ENCODE data around the gene BOLA2.
"Not testable (repeated sequence)": the region's sequence is repeated elsewhere in the genome, so short reads cannot be mapped to it uniquely, and the experiment has no call there.

BOLA2 gene

GRCh38 chr16:29454269-29454668 lies at the start of gene BOLA2, which contains the start of gene SLX1B:
TSS of gene BOLA2 (minus strand) at chr16:29454351. CDS start at chr16:29454253, 98 bp downstream.
TSS of gene SLX1B (plus strand) at chr16:29454533.
- not testable (repeated sequence) for DNase-seq (ENCODE audit: low read depth in 2 of 2)
- peak within 1 kb of the TSS in 1 of 2 donors; percentile 28 for H3K4me3 ChIP-seq (replicated peaks in 1 of 2; ENCODE audit: low read depth in 2 of 2, low read length in 2 of 2)

DNA sequence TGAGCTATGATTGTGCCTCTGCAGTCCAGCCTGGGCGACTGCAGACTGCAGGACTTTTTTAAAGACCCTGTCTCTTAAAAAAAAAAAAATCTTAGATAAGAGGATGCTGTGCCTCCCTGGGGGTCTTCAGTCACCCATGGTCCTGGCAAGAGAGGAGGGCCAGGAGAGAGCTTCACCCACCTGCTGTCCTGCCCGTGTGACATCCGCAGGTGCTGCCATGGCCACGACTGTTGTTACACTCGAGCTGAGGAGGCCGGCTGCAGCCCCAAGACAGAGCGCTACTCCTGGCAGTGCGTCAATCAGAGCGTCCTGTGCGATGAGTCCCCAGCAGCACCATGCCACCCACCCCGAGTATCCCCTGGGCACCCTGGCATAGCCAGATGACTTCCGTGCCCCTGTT lies 28.1 kb upstream of the BOLA2 start:
- DNase-seq (ENCODE audit: low read depth in 2 of 2) = not testable (repeated sequence)

GRCh38 chr16:29472065-29472464 lies 17.9 kb upstream of the BOLA2 start:
- not testable (repeated sequence) for DNase-seq (ENCODE audit: low read depth in 2 of 2); H3K4me3 ChIP-seq (replicated peaks in 1 of 2; ENCODE audit: low read depth in 2 of 2, low read length in 2 of 2)

More for the DNA sequence above, 28.1 kb upstream of the BOLA2 start:
- not testable (repeated sequence) for H3K4me3 ChIP-seq (replicated peaks in 1 of 2; ENCODE audit: low read depth in 2 of 2, low read length in 2 of 2)

- H3K4me3 ChIP-seq (replicated peaks in 1 of 2; ENCODE audit: low read depth in 2 of 2, low read length in 2 of 2); DNase-seq (ENCODE audit: low read depth in 2 of 2): not testable (repeated sequence)
Observed at GRCh38 chr16:29469660-29470059, 15.5 kb upstream of the BOLA2 start.

DNA sequence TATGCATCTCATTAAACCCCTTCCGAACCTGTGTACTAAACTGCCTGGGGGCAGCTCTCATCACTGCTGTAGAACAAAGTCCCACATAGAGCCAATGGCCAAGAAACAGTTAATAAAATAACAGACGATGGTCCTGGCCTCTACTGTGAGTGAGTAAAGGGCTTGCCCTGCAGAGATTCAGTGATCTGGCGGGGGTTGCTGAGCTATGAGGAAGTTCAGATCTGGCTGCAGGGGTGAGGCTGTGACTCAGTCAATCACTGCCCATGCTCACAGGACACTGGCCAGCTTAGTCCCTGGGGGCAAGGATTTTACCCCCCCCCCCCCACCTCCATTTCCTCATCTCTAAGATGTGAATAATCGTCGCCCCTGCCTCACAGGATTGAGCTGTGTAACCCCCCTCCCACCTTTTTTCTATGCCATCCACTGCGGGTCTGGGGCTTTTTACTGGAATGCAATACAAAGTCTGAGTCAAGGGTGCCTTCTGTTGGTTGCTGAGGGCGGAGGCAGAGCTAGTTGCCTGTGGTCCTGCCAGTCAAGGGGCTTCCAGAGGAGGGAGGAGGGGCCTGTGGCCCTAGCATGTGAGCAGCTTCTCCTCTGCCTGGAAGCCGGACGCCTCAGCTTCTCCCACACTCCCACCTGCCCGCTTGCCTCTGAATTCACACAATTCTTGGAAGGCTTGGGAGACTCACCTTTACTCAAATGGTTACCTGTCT lies 13.7 kb upstream of the BOLA2 start:
- H3K4me3 ChIP-seq (replicated peaks in 1 of 2; ENCODE audit: low read depth in 2 of 2, low read length in 2 of 2); DNase-seq (ENCODE audit: low read depth in 2 of 2): not testable (repeated sequence)

GRCh38 chr16:29466904-29467303 lies 12.8 kb upstream of the BOLA2 start:
- not testable (repeated sequence) for DNase-seq (ENCODE audit: low read depth in 2 of 2); H3K4me3 ChIP-seq (replicated peaks in 1 of 2; ENCODE audit: low read depth in 2 of 2, low read length in 2 of 2)

GRCh38 chr16:29465985-29466824 lies 12.1 kb upstream of the BOLA2 start:
- DNase-seq (ENCODE audit: low read depth in 2 of 2) = not testable (repeated sequence)

DNA sequence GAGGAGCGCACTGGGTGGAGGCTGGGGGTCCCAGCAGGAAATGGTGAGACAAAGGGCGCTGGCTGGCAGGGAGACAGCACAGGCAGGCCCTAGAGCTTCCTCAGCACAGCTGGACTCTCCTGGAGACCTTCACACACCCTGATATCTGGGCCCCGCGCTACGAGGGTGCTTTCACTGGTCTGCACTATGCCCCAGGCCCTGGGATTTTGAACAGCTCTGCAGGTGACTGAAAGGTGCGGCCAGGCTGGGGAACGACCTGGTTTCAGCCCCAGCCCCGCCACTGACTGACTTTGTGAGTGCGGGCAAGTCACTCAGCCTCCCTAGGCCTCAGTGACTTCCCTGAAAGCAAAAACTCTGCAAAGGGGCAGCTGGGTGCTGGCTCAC lies 6.5 kb upstream of the BOLA2 start:
- not testable (repeated sequence) for DNase-seq (ENCODE audit: low read depth in 2 of 2); H3K4me3 ChIP-seq (replicated peaks in 1 of 2; ENCODE audit: low read depth in 2 of 2, low read length in 2 of 2)

More at GRCh38 chr16:29465985-29466824, 12.1 kb upstream of the BOLA2 start:
- H3K4me3 ChIP-seq (replicated peaks in 1 of 2; ENCODE audit: low read depth in 2 of 2, low read length in 2 of 2) = not testable (repeated sequence)

DNA sequence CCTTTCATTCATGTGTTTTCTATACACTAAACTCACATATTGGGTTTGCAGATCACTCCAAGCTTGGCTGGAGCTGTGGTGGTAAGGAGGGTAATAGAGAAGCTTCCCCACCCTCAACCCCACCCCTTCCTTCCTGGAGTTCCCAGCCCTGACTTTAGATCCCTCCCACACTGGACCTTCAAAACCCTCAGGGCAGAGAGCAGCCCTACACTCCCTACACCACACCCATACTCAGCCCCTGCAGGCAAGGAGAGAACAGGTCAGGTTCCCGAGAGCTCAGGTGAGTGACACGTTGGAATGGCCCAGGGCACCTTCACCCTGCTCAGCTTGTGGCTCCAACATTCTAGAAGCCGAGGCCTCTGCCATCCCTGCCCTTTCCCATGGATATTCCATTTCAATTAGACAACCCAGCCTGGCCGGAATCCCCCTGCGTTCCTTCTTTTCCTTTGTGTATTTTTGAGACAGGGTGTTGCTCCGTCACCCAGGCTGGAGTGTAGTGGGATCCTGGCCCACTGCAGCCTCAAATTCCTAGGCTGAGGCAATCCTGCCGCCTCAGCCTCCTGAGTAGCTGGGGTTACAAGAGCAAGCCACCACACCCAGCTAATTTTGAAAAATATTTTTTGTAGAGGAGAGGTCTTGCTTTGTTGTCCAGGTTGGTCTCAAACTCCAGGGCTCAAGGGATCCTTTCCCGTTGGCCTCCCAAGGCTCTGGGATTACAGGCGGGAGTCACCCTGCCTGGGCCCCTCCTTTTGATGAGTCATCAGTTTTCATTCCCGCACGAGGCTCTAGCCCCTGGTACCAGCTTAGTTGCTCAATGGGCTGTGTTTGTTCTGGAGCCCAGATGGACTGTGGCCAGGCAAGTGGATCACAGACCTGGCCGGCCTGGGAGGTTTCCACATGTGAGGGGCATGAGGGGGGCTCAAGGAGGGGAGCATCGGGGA lies 5.8 kb upstream of the BOLA2 start, which contains the start of gene SULT1A4:
Gene SULT1A4 (plus strand): TSS at position 208 of the 941 bp plus-strand sequence. CDS start 1,473 bp downstream, outside the sequence.
- not testable (repeated sequence) for DNase-seq (ENCODE audit: low read depth in 2 of 2); H3K4me3 ChIP-seq (replicated peaks in 1 of 2; ENCODE audit: low read depth in 2 of 2, low read length in 2 of 2)

DNA sequence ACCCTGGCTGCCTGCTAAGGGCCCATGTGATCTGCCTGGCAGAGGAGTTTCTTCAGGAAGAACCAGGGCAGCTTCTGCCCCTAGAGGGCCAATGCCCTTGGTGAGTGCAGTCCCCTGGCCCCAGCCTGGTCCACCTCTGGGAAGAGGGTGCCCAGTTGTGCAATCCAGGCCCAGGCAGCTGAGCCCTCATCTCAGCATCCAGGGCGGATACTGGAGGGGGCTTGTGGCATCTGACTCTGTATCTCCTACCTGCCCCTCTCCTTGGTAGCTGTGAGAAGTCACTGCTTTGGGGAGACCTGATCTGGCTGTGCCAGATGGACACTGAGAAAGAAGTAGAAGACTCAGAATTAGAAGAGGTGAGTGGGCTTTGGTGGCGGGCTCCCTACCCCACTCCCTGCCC lies 3.5 kb upstream of the BOLA2 start:
- DNase-seq (ENCODE audit: low read depth in 2 of 2); H3K4me3 ChIP-seq (replicated peaks in 1 of 2; ENCODE audit: low read depth in 2 of 2, low read length in 2 of 2): not testable (repeated sequence)

DNA sequence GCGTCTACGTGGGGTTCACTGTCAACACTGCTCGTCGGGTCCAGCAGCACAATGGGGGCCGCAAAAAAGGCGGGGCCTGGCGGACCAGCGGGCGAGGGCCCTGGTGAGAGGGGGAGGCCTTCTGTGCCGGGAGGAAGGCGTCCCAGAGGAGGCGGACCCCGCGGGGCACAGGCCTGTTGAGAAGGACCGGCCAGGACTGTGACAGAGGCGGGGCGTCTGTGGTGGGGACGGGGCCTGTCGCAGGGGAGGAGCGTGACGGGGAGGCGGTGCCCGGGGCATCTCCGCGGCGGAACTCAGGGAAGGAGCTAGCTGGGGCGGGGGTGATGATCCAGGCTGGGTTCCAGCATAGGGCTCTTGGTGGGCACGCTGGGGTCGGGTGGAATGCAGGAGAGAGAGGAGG lies 677 bp upstream of the BOLA2 start:
- H3K4me3 ChIP-seq (replicated peaks in 1 of 2; ENCODE audit: low read depth in 2 of 2, low read length in 2 of 2); DNase-seq (ENCODE audit: low read depth in 2 of 2): not testable (repeated sequence)

DNA sequence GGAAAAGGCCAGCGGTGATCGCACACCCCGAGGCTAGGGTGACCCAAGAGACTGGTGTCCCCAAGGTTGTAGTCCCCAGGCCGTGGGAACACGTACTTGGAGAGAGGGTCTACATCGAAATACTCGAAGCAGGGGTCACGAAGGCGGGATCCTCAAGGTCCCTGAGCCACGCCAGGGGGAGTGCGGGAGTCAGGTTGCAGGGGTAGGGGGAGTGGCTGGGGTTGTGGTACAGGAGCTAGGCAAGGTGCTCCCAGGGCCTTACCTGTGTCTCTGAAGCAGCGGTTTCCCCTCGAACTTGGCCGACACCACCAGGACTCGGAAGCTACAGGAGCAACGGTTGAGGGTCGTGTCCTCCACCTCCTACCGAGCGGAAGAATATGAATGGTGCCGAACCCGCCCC lies 397 bp downstream of the BOLA2 start:
- H3K4me3 ChIP-seq (replicated peaks in 1 of 2; ENCODE audit: low read depth in 2 of 2, low read length in 2 of 2); DNase-seq (ENCODE audit: low read depth in 2 of 2): not testable (repeated sequence)

DNA sequence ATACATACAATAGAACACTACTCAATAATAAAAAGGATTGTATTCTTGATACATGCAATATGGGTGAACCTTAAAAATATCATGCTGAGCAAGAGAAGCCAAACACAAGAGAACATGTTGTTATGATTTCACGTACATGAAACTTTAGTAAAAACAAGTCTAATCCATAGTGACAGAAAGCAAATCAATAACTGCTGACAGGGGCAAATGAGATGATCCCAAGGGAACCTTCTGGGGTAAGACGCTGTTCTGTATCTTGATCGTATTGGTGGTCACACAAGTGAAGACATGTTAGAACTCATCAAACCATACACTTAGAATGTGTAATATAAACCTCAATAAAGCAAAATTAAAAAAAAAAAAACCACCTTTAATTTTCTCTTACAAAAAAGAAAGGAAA lies 28.8 kb downstream of the BOLA2 start:
- H3K4me3 ChIP-seq (replicated peaks in 1 of 2; ENCODE audit: low read depth in 2 of 2, low read length in 2 of 2); DNase-seq (ENCODE audit: low read depth in 2 of 2): not testable (repeated sequence)

DNA sequence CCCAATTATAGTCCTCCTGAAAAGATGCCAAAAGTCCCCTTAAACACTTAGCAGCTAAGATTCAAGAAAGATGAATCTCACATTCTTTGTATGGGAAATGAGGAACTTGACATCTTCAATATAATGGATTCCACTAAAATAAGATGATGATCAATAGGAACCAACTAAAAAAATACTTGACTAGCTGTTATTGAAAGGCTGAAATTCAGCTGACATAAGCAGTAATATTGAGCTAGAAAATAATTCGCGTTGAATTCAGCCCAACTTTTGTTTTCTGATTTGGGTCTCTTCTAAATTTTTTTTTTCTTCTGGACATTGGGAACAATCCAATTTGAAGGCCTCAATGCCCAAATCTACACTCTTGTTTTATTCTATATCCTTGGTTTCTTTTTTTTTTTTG lies 30.6 kb downstream of the BOLA2 start:
- DNase-seq (ENCODE audit: low read depth in 2 of 2); H3K4me3 ChIP-seq (replicated peaks in 1 of 2; ENCODE audit: low read depth in 2 of 2, low read length in 2 of 2): not testable (repeated sequence)

GRCh38 chr16:29405249-29405648 lies 48.9 kb downstream of the BOLA2 start:
- DNase-seq (ENCODE audit: low read depth in 2 of 2) = peak; percentile 71 to 73
- not testable (repeated sequence) for H3K4me3 ChIP-seq (replicated peaks in 1 of 2; ENCODE audit: low read depth in 2 of 2, low read length in 2 of 2)
